GM12878 (cell line): ENCODE results near the gene PLB1. TPM values are rescaled to one million over a fixed set of nuclear protein-coding genes. Genes with fewer than 3 reads are reported as not detected.

ENCODE experiments used
- ATAC-seq: fragments of 200-7000 bp; cut with Tn5 transposase; 3 replicates; pipeline ENCODE4 v1.9.1; 2020; ENCODE audit warnings: mild to moderate bottlenecking, moderate library complexity
- BruUV-seq: library from RNA; stranded (reverse); fragments of 400-500 nt; replicated peaks from 2 replicates; lab custom pipeline; 2021; lab: Mats Ljungman, UMichigan
- CTCF ChIA-PET: fragments of 300-600 bp; sonication (Branson Sonifier 250); formaldehyde crosslinking; extraction: SDS; loops from one replicate; lab custom pipeline; 2021; ENCODE audit warnings: inconsistent platforms; lab: Yijun Ruan, JAX
- POLR2A ChIA-PET: fragments of 350-600 bp; formaldehyde crosslinking; extraction: SDS; loops from one replicate; lab custom pipeline; 2021; ENCODE audit warnings: inconsistent platforms; lab: Charles Lee
- RAD21 ChIA-PET: fragments of 300-600 bp; sonication (Branson Sonifier 250); formaldehyde crosslinking; loops from one replicate; lab custom pipeline; 2023; ENCODE audit warnings: antibody characterized with exemption; ENCODE audit not compliant: unreplicated experiment; lab: Charles Lee
- SMC1A ChIA-PET: fragments of 300-600 bp; sonication (Branson Sonifier 250); formaldehyde crosslinking; loops from one replicate; lab custom pipeline; 2023; ENCODE audit not compliant: unreplicated experiment, uncharacterized antibody; lab: Charles Lee
- DNase-seq: peaks from one replicate; pipeline ENCODE4 v3.0.0-alpha.2; 2011; ENCODE audit warnings: low read depth, low spot score
- FAIRE-seq: peaks from 3 replicates; lab custom pipeline; 2011; peaks lifted over from hg19 to GRCh38; lab: Jason Lieb, UNC
- H2AFZ ChIP-seq: 2 replicates; pipeline ENCODE4 v1.6.0; 2011; ENCODE audit warnings: low read depth, low read length, control low read depth; ENCODE audit not compliant: control insufficient read depth
- H3K27ac ChIP-seq: 2 replicates; pipeline ENCODE4 v1.5.1; 2011; ENCODE audit warnings: control low read depth; ENCODE audit not compliant: control insufficient read depth, insufficient read depth
- H3K27me3 ChIP-seq, 2 experiments: replicated peaks in 1 of 2; 2 replicates each; pipeline versions ENCODE4 v1.6.0 to v1.6.1; 2011; ENCODE audit warnings: low read length in 1 of 2; ENCODE audit not compliant: control insufficient read depth in 2 of 2, insufficient read depth in 2 of 2
- H3K36me3 ChIP-seq, 2 experiments: 2 replicates each; pipeline ENCODE4 v1.5.1; 2011; ENCODE audit warnings: low read length in 1 of 2; ENCODE audit not compliant: control insufficient read depth in 2 of 2, insufficient read depth in 2 of 2
- H3K4me1 ChIP-seq: 2 replicates; pipeline ENCODE4 v1.6.1; 2011; ENCODE audit warnings: mild to moderate bottlenecking, low read length, moderate library complexity, mixed read lengths; ENCODE audit not compliant: control insufficient read depth, insufficient read depth
- H3K4me2 ChIP-seq: 2 replicates; pipeline ENCODE4 v1.6.0; 2011; ENCODE audit warnings: control low read depth; ENCODE audit not compliant: control insufficient read depth, insufficient read depth
- H3K4me3 ChIP-seq: fragments of 200-600 bp; sonication (generic); 2 replicates; pipeline ENCODE4 v1.5.1; 2016
- H3K79me2 ChIP-seq: 2 replicates; pipeline ENCODE4 v1.6.0; 2011; ENCODE audit warnings: low read length; ENCODE audit not compliant: control insufficient read depth, insufficient read depth
- H3K9ac ChIP-seq: 2 replicates; pipeline ENCODE4 v1.8.0; 2011; ENCODE audit warnings: low read length, control low read depth, mixed read lengths; ENCODE audit not compliant: control insufficient read depth, insufficient read depth
- H3K9me3 ChIP-seq: replicated peaks from 3 replicates; pipeline ENCODE4 v1.5.1; 2011; ENCODE audit warnings: mild to moderate bottlenecking, low read length; ENCODE audit not compliant: control insufficient read depth, insufficient read depth
- H4K20me1 ChIP-seq: 2 replicates; pipeline ENCODE4 v1.6.0; 2011; ENCODE audit not compliant: control insufficient read depth, insufficient read depth
- EED ChIP-seq: sonication (generic); IDR thresholded peaks from 2 replicates; pipeline ENCODE4 v1.6.1; 2016; ENCODE audit warnings: antibody characterized with exemption, low read depth
- EP300 ChIP-seq, 2 experiments: fragments of 150-350 bp in 1 of 2; IDR thresholded peaks; 2 replicates each; pipeline ENCODE4 v1.6.1; 2011 to 2012; ENCODE audit warnings: low read depth in 2 of 2, low read length in 2 of 2, borderline replicate concordance in 1 of 2, improper control_type of control experiment in 1 of 2, inconsistent platforms in 1 of 2; ENCODE audit not compliant: control insufficient read depth in 1 of 2
- HDGF ChIP-seq: fragments of 450-650 bp; IDR thresholded peaks from 2 replicates; pipeline ENCODE4 v1.6.1; 2016; ENCODE audit warnings: antibody characterized with exemption
- IRF5 ChIP-seq: fragments of 450-650 bp; IDR thresholded peaks from 2 replicates; pipeline ENCODE4 v1.6.1; 2017; ENCODE audit warnings: borderline replicate concordance
- PAX5 ChIP-seq: IDR thresholded peaks from 2 replicates; pipeline ENCODE4 v1.6.1; 2011; ENCODE audit warnings: low read depth, low read length, borderline replicate concordance
- ZNF622 ChIP-seq: fragments of 450-650 bp; IDR thresholded peaks from 2 replicates; pipeline ENCODE4 v1.6.1; 2017; ENCODE audit warnings: mild to moderate bottlenecking, inconsistent platforms
- WGBS: methylation state at CpG from one replicate; pipeline ENCODE4 v1.1.6; 2016; ENCODE audit warnings: low lambda C conversion rate; ENCODE audit not compliant: insufficient replicate concordance, insufficient coverage; ENCODE audit errors: missing lambda C conversion rate; 5-methylcytosine and 5-hydroxymethylcytosine counted together
- in situ Hi-C: fragments of 300-500 bp; cut with MboI; formaldehyde crosslinking; loops from 9 replicates; pipeline ENCODE4 v1.14.3; 2018; ENCODE audit warnings: mixed read lengths
- intact Hi-C: fragments of 100-400 bp; cut with micrococcal nuclease; formaldehyde crosslinking; loops from one replicate; pipeline ENCODE4 v1.14.2; 2022; ENCODE audit not compliant: unreplicated experiment
- polyA plus RNA-seq, 11 experiments: library from polyadenylated mRNA; depleted of rRNA in 4 of 11; unstranded in 6 of 11; stranded (reverse) in 5 of 11; fragments of >200 nt; fragmentation: Nextera tagmentation in 4 of 11; fragmentation: Illumina TruSeq in 1 of 11; extraction: Ambion mirVana in 4 of 11; extraction: Trizol in 1 of 11; gene quantifications; 1 replicate in 1 of 11; 2 replicates in 10 of 11; pipeline versions ENCODE4 v1.2.1 to v1.2.3, GENCODE V29; 2011 to 2016; ENCODE audit warnings: inconsistent platforms in 2 of 11, missing spikeins in 2 of 11, low read depth in 1 of 11
- total RNA-seq, 4 experiments: library from RNA; depleted of rRNA in 3 of 4; stranded (reverse); fragments of >200 nt in 3 of 4; fragmentation: Illumina TruSeq in 1 of 4; extraction: Trizol in 1 of 4; gene quantifications; 2 replicates each; pipeline versions ENCODE4 v1.2.1 to v1.2.3, GENCODE V29; 2013 to 2021

Gene PLB1
- total and polyA plus RNA-seq, 10 of the 15 experiments (the other 5 are each of a cell fraction or from before 2014, with no cell fraction given), result 0.03 to 0.49 (median 0.28) TPM

- FAIRE-seq (no peak), ATAC-seq (no peak), DNase-seq (no peak)
- H3K27me3 ChIP-seq, result no peaks in the 10 kb centered on the region; a peak in 2 of 4 replicates
- BruUV-seq, result no TSS peak
- no peaks in the 10 kb centered on the region for H3K79me2 ChIP-seq
- no peaks in the 10 kb centered on the region for H4K20me1 ChIP-seq
- ChIA-PET POLR2A (no interaction called here), RAD21 (no interaction called here), CTCF (interaction anchor here (1.1 to 2.7 kb wide), 3 partner anchors 27 to 135 kb away, joined by 3 to 10 read pairs (median 4); no protein-coding TSS in a partner anchor), SMC1A (interaction anchor here (0.7 to 1.6 kb wide), 2 partner anchors 9 to 134 kb away, joined by 3 to 5 read pairs; no protein-coding TSS in a partner anchor)
- intact Hi-C loops (no loop called here), in situ Hi-C loops (no loop called here)
- no peak overlapping the region for H3K4me2 ChIP-seq
- H2AFZ ChIP-seq, result peak overlapping the region; percentile 80; the same call in 1 of the 2 replicates
- H3K9me3 ChIP-seq, result no peaks in the 10 kb centered on the region
- TF ChIP-seq PAX5 (no peak), ZNF622 (no peak), EED (no peak), IRF5 (no peak), EP300 (IDR thresholded peaks at IDR 0.05; ENCODE audit: borderline replicate concordance in 1 of 2, control insufficient read depth in 1 of 2, low read depth in 2 of 2, low read length in 2 of 2) (no peak), HDGF (no peak)
- no peaks in the 10 kb centered on the region for H3K36me3 ChIP-seq
- no peak overlapping the region for H3K9ac ChIP-seq
- WGBS, result 87% methylated on average over 4 of the region's 4 CpGs
- H3K4me3 ChIP-seq, result no peak overlapping the region
- peaks cover 21% of the 10 kb centered on the region for H3K4me1 ChIP-seq
- no peak overlapping the region for H3K27ac ChIP-seq
Measured at GRCh38 chr2:28620801-28621171, 124.9 kb downstream of the PLB1 start.
